H1 (cell line): ENCODE measurements around the gene MRPL22.

Experiments used
- CBX5 ChIP-seq: fragments of 300-800, 300-1000 bp; sonication (generic); IDR thresholded peaks from 2 replicates; pipeline ENCODE4 v1.7.1; 2016; ENCODE audit warnings: antibody characterized with exemption, low read length, low read depth
- EP300 ChIP-seq, 2 experiments: IDR thresholded peaks; 1 replicate in 1 of 2; 2 replicates in 1 of 2; pipeline ENCODE4 v1.6.1; 2011 to 2012; ENCODE audit warnings: low read depth in 2 of 2, low read length in 2 of 2, mild to moderate bottlenecking in 2 of 2, borderline replicate concordance in 1 of 2, inconsistent platforms in 1 of 2, moderate library complexity in 1 of 2
- FOSL1 ChIP-seq: IDR thresholded peaks from 2 replicates; pipeline ENCODE4 v1.6.1; 2011; ENCODE audit warnings: mild to moderate bottlenecking, low read depth, low read length, moderate library complexity; ENCODE audit not compliant: insufficient read depth
- GABPA ChIP-seq: IDR thresholded peaks from 2 replicates; pipeline ENCODE4 v1.6.1; 2011; ENCODE audit warnings: mild to moderate bottlenecking, low read length, moderate library complexity, borderline replicate concordance; ENCODE audit not compliant: insufficient read depth

GRCh38 chr5:154948313-154948712 is 7.4 kb downstream of the MRPL22 start:
- TF ChIP-seq CBX5 (no peak), GABPA (no peak), EP300 (IDR thresholded peaks at IDR 0.05; ENCODE audit: borderline replicate concordance in 1 of 2, low read depth in 2 of 2, low read length in 2 of 2) (no peak), FOSL1 (no peak)
